Measurements from ENCODE around the gene GRAMD1A. TPM values are rescaled to one million over a fixed set of nuclear protein-coding genes. Genes with fewer than 3 reads are reported as not detected.

Gene GRAMD1A
- total and polyA plus RNA-seq, 2 of the 8 experiments (the other 6 are each of a cell fraction or from before 2014, with no cell fraction given) = 113 to 154 TPM

DNA sequence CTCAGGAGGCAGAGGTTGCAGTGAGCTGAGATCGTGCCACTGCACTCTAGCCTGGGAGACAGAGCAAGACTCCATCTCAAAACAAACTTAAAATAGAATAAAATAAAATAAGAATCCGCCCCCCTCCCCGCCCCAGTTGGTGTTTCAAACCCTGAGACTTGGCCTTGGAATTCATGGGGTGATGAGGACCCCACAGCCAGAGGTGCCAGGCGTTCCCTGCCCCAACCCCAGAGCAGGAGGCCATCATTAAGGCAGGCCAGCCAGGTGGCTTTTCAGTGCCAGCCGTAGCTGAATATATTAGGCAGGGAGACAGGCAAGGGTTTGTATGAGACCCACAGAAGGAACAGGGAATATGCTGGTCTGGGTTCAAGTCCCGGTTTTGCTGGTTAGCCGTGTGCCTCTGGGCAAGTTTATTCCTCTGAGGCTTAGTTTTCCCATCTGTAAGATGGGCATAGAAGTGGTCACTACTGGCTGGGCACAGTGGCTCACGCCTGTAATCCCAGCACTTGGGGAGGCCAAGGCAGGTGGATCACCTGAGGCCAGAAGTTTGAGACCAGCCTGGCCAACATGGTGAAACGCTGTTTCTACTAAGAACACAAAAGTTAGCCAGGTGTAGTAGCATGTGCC, 53.7 kb downstream of the GRAMD1A start:
- no peak overlapping the region for H2BK5ac ChIP-seq (ENCODE audit: low read depth, low read length)
- no peaks in the 10 kb centered on the region for H3K23me2 ChIP-seq (ENCODE audit: low read depth, low read length)
- H3K36me3 ChIP-seq (ENCODE audit: control insufficient read depth in 2 of 4, insufficient read depth in 4 of 4, low read length in 3 of 4) = no peaks in the 10 kb centered on the region; a peak in 1 of 8 replicates
- DNase-seq (ENCODE audit: low read depth in 1 of 2, low spot score in 2 of 2) = no peak
- H3K4me2 ChIP-seq (ENCODE audit: insufficient read depth in 1 of 2, low read depth in 2 of 2, low read length in 2 of 2) = no peak overlapping the region
- POLR2A ChIA-PET (ENCODE audit: partially characterized antibody) = interaction anchor here (0.9 to 3.8 kb wide), 4 partner anchors 10 to 14 kb away, joined by 3 to 18 read pairs (median 12); partner anchors contain the start of gene HPN
- no peak overlapping the region for H4K5ac ChIP-seq (ENCODE audit: insufficient read length, low read depth, low read length)
- H3K4ac ChIP-seq (replicated peaks; ENCODE audit: insufficient read length, low read depth, low read length) = no peak overlapping the region
- no peak for FAIRE-seq
- H3K4me1 ChIP-seq (replicated peaks in 1 of 4; ENCODE audit: control insufficient read depth in 3 of 4, insufficient read depth in 4 of 4, low read length in 3 of 4) = peaks cover 0 to 11% (median 2%) of the 10 kb centered on the region in 4 experiments; a peak in 5 of 7 replicates
- H2BK15ac ChIP-seq (ENCODE audit: low read length) = no peak overlapping the region
- H2BK12ac ChIP-seq (ENCODE audit: low read depth, low read length) = no peak overlapping the region
- H2BK120ac ChIP-seq (replicated peaks; ENCODE audit: low read depth, low read length) = no peak overlapping the region
- no peaks in the 10 kb centered on the region for H3K9me3 ChIP-seq (ENCODE audit: insufficient read depth in 2 of 2, low read depth in 1 of 2, low read length in 1 of 2)
- TF ChIP-seq, protein P1, sequence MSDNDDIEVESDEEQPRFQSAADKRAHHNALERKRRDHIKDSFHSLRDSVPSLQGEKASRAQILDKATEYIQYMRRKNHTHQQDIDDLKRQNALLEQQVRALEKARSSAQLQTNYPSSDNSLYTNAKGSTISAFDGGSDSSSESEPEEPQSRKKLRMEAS (IDR thresholded peaks at IDR 0.05) = no peak
- TF ChIP-seq, protein P2, sequence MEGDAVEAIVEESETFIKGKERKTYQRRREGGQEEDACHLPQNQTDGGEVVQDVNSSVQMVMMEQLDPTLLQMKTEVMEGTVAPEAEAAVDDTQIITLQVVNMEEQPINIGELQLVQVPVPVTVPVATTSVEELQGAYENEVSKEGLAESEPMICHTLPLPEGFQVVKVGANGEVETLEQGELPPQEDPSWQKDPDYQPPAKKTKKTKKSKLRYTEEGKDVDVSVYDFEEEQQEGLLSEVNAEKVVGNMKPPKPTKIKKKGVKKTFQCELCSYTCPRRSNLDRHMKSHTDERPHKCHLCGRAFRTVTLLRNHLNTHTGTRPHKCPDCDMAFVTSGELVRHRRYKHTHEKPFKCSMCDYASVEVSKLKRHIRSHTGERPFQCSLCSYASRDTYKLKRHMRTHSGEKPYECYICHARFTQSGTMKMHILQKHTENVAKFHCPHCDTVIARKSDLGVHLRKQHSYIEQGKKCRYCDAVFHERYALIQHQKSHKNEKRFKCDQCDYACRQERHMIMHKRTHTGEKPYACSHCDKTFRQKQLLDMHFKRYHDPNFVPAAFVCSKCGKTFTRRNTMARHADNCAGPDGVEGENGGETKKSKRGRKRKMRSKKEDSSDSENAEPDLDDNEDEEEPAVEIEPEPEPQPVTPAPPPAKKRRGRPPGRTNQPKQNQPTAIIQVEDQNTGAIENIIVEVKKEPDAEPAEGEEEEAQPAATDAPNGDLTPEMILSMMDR (IDR thresholded peaks at IDR 0.05; ENCODE audit: control extremely low read depth in 1 of 3, insufficient read depth in 1 of 3, low read depth in 1 of 3, low read length in 3 of 3) = no peak
- TF ChIP-seq CTBP2 (IDR thresholded peaks at IDR 0.05; ENCODE audit: borderline replicate concordance, insufficient read depth, insufficient read length, low read length) (no peak), RXRA (IDR thresholded peaks at IDR 0.05; ENCODE audit: insufficient read depth, low read depth, low read length) (no peak), RBBP5 (IDR thresholded peaks at IDR 0.05; ENCODE audit: borderline replicate concordance, low read depth, low read length) (no peak), POLR2A (IDR thresholded peaks at IDR 0.05; ENCODE audit: control extremely low read depth in 1 of 2, low read depth in 2 of 2, low read length in 2 of 2) (no peak)
- CTCF ChIA-PET (ENCODE audit: partially characterized antibody) = interaction anchor here (0.7 to 13.0 kb wide), 7 partner anchors 9 to 82 kb away, joined by 4 to 105 read pairs (median 12); partner anchors contain the start of gene LGI4
- H3K18ac ChIP-seq (ENCODE audit: extremely low read depth, low read length) = no peak overlapping the region
- no peaks in the 10 kb centered on the region for H3K79me1 ChIP-seq (ENCODE audit: low read depth, low read length)
- no peak overlapping the region for H4K91ac ChIP-seq (replicated peaks; ENCODE audit: insufficient read length, low read length)
- H3K9ac ChIP-seq (replicated peaks in 1 of 4; ENCODE audit: extremely low read depth in 1 of 4, low read depth in 3 of 4, low read length in 3 of 4) = no peak overlapping the region
- no peak overlapping the region for H3K56ac ChIP-seq (replicated peaks; ENCODE audit: insufficient read length, low read depth, low read length)
- WGBS, 2 experiments (ENCODE audit: extremely low coverage in 1 of 2, insufficient coverage in 1 of 2, insufficient read length in 1 of 2, insufficient replicate concordance in 2 of 2, low coverage in 1 of 2, low lambda C conversion rate in 2 of 2, missing lambda C conversion rate in 1 of 2) = 89% methylated on average over 9 of the region's 9 CpGs; no CpG with 5 or more reads in 1 of the 2 experiments
- no peak overlapping the region for H2AK5ac ChIP-seq (ENCODE audit: low read depth, low read length)
- no peaks in the 10 kb centered on the region for H4K20me1 ChIP-seq (replicated peaks in 1 of 2; ENCODE audit: control insufficient read depth in 1 of 2, insufficient read depth in 2 of 2, low read length in 2 of 2)
- H3K27ac ChIP-seq (ENCODE audit: low read depth, low read length) = no peak overlapping the region
- no peaks in the 10 kb centered on the region for H3K27me3 ChIP-seq (replicated peaks in 1 of 4; ENCODE audit: control insufficient read depth in 3 of 4, extremely low read depth in 1 of 4, insufficient read depth in 3 of 4, low read length in 3 of 4)
- H3K79me2 ChIP-seq (ENCODE audit: control insufficient read depth in 1 of 2, insufficient read depth in 2 of 2, low read length in 2 of 2) = no peaks in the 10 kb centered on the region
- no peak overlapping the region for H3K23ac ChIP-seq (ENCODE audit: insufficient read length)
- no peak overlapping the region for H4K8ac ChIP-seq (ENCODE audit: extremely low read depth, insufficient read depth, low read length)
- H2BK20ac ChIP-seq (ENCODE audit: low read length) = no peak overlapping the region
- H3K14ac ChIP-seq (ENCODE audit: insufficient read length) = no peak overlapping the region
- no peak overlapping the region for H2AFZ ChIP-seq (ENCODE audit: low read length)
- H3K4me3 ChIP-seq (ENCODE audit: extremely low read depth in 1 of 4, insufficient read depth in 2 of 4, low read depth in 3 of 4, low read length in 4 of 4) = no peak overlapping the region

Measured in H1 (cell line).